ENCODE results near the gene TGM2.

Gene TGM2

GRCh38 chr20:38171675-38172043 is 6.6 kb upstream of the TGM2 start:
- Histone ChIP-seq H3K14ac (ENCODE audit: low read length) (no peak overlapping the region), H3K27ac (ENCODE audit: low read depth, low read length) (no peak overlapping the region), H3K4me2 (ENCODE audit: low read length) (no peak overlapping the region), H2AK5ac (ENCODE audit: low read length) (no peak overlapping the region), H2BK5ac (ENCODE audit: low read depth, low read length, poor library complexity) (peak overlapping the region; percentile 8), H3K79me2 (ENCODE audit: control insufficient read depth, insufficient read depth, low read length, poor library complexity) (no peaks in the 10 kb centered on the region), H3K23ac (ENCODE audit: low read length) (no peak overlapping the region), H4K8ac (ENCODE audit: low read depth, low read length) (no peak overlapping the region), H3K18ac (ENCODE audit: low read length) (no peak overlapping the region), H3K27me3 (ENCODE audit: insufficient read depth, low read length) (no peaks in the 10 kb centered on the region), H2BK12ac (ENCODE audit: low read length) (peak overlapping the region; percentile 94), H2AFZ (ENCODE audit: insufficient read depth, low read length, poor library complexity) (no peak overlapping the region), H3K4me3 (ENCODE audit: low read depth, low read length) (no peak overlapping the region), H3K36me3 (ENCODE audit: control insufficient read depth in 1 of 2, insufficient read depth in 2 of 2, low read length in 2 of 2) (no peaks in the 10 kb centered on the region), H3K9me3 (ENCODE audit: insufficient read depth, low read depth, low read length) (no peaks in the 10 kb centered on the region), H3K79me1 (ENCODE audit: low read length) (peaks cover 44% of the 10 kb centered on the region), H4K12ac (ENCODE audit: low read depth, low read length) (no peak overlapping the region), H3K4me1 (ENCODE audit: control insufficient read depth in 1 of 2, insufficient read depth in 2 of 2, low read length in 2 of 2) (peaks cover 39 to 44% of the 10 kb centered on the region in 2 experiments), H3K4ac (ENCODE audit: low read depth, low read length) (no peak overlapping the region), H4K91ac (ENCODE audit: low read depth, low read length) (peak overlapping the region; percentile 11), H2BK120ac (ENCODE audit: insufficient read depth, low read length, poor library complexity) (peak overlapping the region; percentile 82), H3K9ac (ENCODE audit: low read length) (no peak overlapping the region)
- no peak for DNase-seq
- no CpG with 5 or more reads among the region's 4 CpGs for WGBS (ENCODE audit: extremely low coverage, insufficient coverage, insufficient read length)

- H4K12ac ChIP-seq (ENCODE audit: low read depth, low read length): no peak overlapping the region
- no peak for DNase-seq
- peak overlapping the region; percentile 82 for H2BK120ac ChIP-seq (ENCODE audit: insufficient read depth, low read length, poor library complexity)
- no peak overlapping the region for H3K9ac ChIP-seq (ENCODE audit: low read length)
- H3K36me3 ChIP-seq (ENCODE audit: control insufficient read depth in 1 of 2, insufficient read depth in 2 of 2, low read length in 2 of 2): no peaks in the 10 kb centered on the region
- no peaks in the 10 kb centered on the region for H3K27me3 ChIP-seq (ENCODE audit: insufficient read depth, low read length)
- H2AFZ ChIP-seq (ENCODE audit: insufficient read depth, low read length, poor library complexity): no peak overlapping the region
- H3K4ac ChIP-seq (ENCODE audit: low read depth, low read length): peak overlapping the region; percentile 44
- no peak overlapping the region for H3K4me2 ChIP-seq (ENCODE audit: low read length)
- no peaks in the 10 kb centered on the region for H3K9me3 ChIP-seq (ENCODE audit: insufficient read depth, low read depth, low read length)
- peak overlapping the region; percentile 94 for H2BK12ac ChIP-seq (ENCODE audit: low read length)
- no peak overlapping the region for H3K4me3 ChIP-seq (ENCODE audit: low read depth, low read length)
- H2BK5ac ChIP-seq (ENCODE audit: low read depth, low read length, poor library complexity): peak overlapping the region; percentile 73
- WGBS (ENCODE audit: extremely low coverage, insufficient coverage, insufficient read length): no CpG with 5 or more reads among the region's 11 CpGs
- no peaks in the 10 kb centered on the region for H3K79me2 ChIP-seq (ENCODE audit: control insufficient read depth, insufficient read depth, low read length, poor library complexity)
- H2AK5ac ChIP-seq (ENCODE audit: low read length): peak overlapping the region; percentile 74
- peak overlapping the region; percentile 54 for H4K8ac ChIP-seq (ENCODE audit: low read depth, low read length)
- H3K79me1 ChIP-seq (ENCODE audit: low read length): peaks cover 49% of the 10 kb centered on the region
- peaks cover 43 to 49% of the 10 kb centered on the region in 2 experiments for H3K4me1 ChIP-seq (ENCODE audit: control insufficient read depth in 1 of 2, insufficient read depth in 2 of 2, low read length in 2 of 2)
- peak overlapping the region; percentile 46 for H3K27ac ChIP-seq (ENCODE audit: low read depth, low read length)
- H3K23ac ChIP-seq (ENCODE audit: low read length): no peak overlapping the region
- H3K14ac ChIP-seq (ENCODE audit: low read length): peak overlapping the region; percentile 47
- H3K18ac ChIP-seq (ENCODE audit: low read length): peak overlapping the region; percentile 50
- peak overlapping the region; percentile 96 for H4K91ac ChIP-seq (ENCODE audit: low read depth, low read length)
Observed at GRCh38 chr20:38170826-38171674, 6.0 kb upstream of the TGM2 start.

GRCh38 chr20:38170219-38170825 is 5.3 kb upstream of the TGM2 start:
- H3K27ac ChIP-seq (ENCODE audit: low read depth, low read length): peak overlapping the region; percentile 95
- H3K36me3 ChIP-seq (ENCODE audit: control insufficient read depth in 1 of 2, insufficient read depth in 2 of 2, low read length in 2 of 2): no peaks in the 10 kb centered on the region
- H3K27me3 ChIP-seq (ENCODE audit: insufficient read depth, low read length): no peaks in the 10 kb centered on the region
- no peak overlapping the region for H4K12ac ChIP-seq (ENCODE audit: low read depth, low read length)
- H3K9me3 ChIP-seq (ENCODE audit: insufficient read depth, low read depth, low read length): no peaks in the 10 kb centered on the region
- peak overlapping the region; percentile 96 for H4K91ac ChIP-seq (ENCODE audit: low read depth, low read length)
- H3K4me2 ChIP-seq (ENCODE audit: low read length): no peak overlapping the region
- peaks cover 57% of the 10 kb centered on the region for H3K79me1 ChIP-seq (ENCODE audit: low read length)
- H2AK5ac ChIP-seq (ENCODE audit: low read length): peak overlapping the region; percentile 88
- no peak overlapping the region for H3K23ac ChIP-seq (ENCODE audit: low read length)
- no peak for DNase-seq
- no CpG with 5 or more reads among the region's 8 CpGs for WGBS (ENCODE audit: extremely low coverage, insufficient coverage, insufficient read length)
- H2BK120ac ChIP-seq (ENCODE audit: insufficient read depth, low read length, poor library complexity): peak overlapping the region; percentile 89
- no peak overlapping the region for H2AFZ ChIP-seq (ENCODE audit: insufficient read depth, low read length, poor library complexity)
- no peak overlapping the region for H3K4me3 ChIP-seq (ENCODE audit: low read depth, low read length)
- peak overlapping the region; percentile 55 for H4K8ac ChIP-seq (ENCODE audit: low read depth, low read length)
- H3K9ac ChIP-seq (ENCODE audit: low read length): no peak overlapping the region
- peaks cover 50 to 56% of the 10 kb centered on the region in 2 experiments for H3K4me1 ChIP-seq (ENCODE audit: control insufficient read depth in 1 of 2, insufficient read depth in 2 of 2, low read length in 2 of 2)
- peak overlapping the region; percentile 94 for H2BK12ac ChIP-seq (ENCODE audit: low read length)
- peak overlapping the region; percentile 74 for H3K14ac ChIP-seq (ENCODE audit: low read length)
- peak overlapping the region; percentile 73 for H3K18ac ChIP-seq (ENCODE audit: low read length)
- peak overlapping the region; percentile 50 for H3K4ac ChIP-seq (ENCODE audit: low read depth, low read length)
- peak overlapping the region; percentile 53 for H2BK5ac ChIP-seq (ENCODE audit: low read depth, low read length, poor library complexity)
- no peaks in the 10 kb centered on the region for H3K79me2 ChIP-seq (ENCODE audit: control insufficient read depth, insufficient read depth, low read length, poor library complexity)

GRCh38 chr20:38169636-38170193 is 4.6 kb upstream of the TGM2 start:
- H3K4me2 ChIP-seq (ENCODE audit: low read length): no peak overlapping the region
- no peak overlapping the region for H3K9ac ChIP-seq (ENCODE audit: low read length)
- H3K14ac ChIP-seq (ENCODE audit: low read length): peak overlapping the region; percentile 74
- no peak overlapping the region for H4K12ac ChIP-seq (ENCODE audit: low read depth, low read length)
- H4K91ac ChIP-seq (ENCODE audit: low read depth, low read length): peak overlapping the region; percentile 96
- H3K23ac ChIP-seq (ENCODE audit: low read length): no peak overlapping the region
- peaks cover 3% of the 10 kb centered on the region for H3K79me2 ChIP-seq (ENCODE audit: control insufficient read depth, insufficient read depth, low read length, poor library complexity)
- H3K4me1 ChIP-seq (ENCODE audit: control insufficient read depth in 1 of 2, insufficient read depth in 2 of 2, low read length in 2 of 2): peaks cover 53 to 55% of the 10 kb centered on the region in 2 experiments
- peak overlapping the region; percentile 89 for H2BK120ac ChIP-seq (ENCODE audit: insufficient read depth, low read length, poor library complexity)
- H3K79me1 ChIP-seq (ENCODE audit: low read length): peaks cover 61% of the 10 kb centered on the region
- H2AK5ac ChIP-seq (ENCODE audit: low read length): peak overlapping the region; percentile 88
- peak overlapping the region; percentile 73 for H3K18ac ChIP-seq (ENCODE audit: low read length)
- no peaks in the 10 kb centered on the region for H3K27me3 ChIP-seq (ENCODE audit: insufficient read depth, low read length)
- DNase-seq: no peak
- peak overlapping the region; percentile 94 for H2BK12ac ChIP-seq (ENCODE audit: low read length)
- H3K4ac ChIP-seq (ENCODE audit: low read depth, low read length): peak overlapping the region; percentile 38
- peak overlapping the region; percentile 95 for H3K27ac ChIP-seq (ENCODE audit: low read depth, low read length)
- no peaks in the 10 kb centered on the region for H3K9me3 ChIP-seq (ENCODE audit: insufficient read depth, low read depth, low read length)
- WGBS (ENCODE audit: extremely low coverage, insufficient coverage, insufficient read length): no CpG with 5 or more reads among the region's 6 CpGs
- H3K4me3 ChIP-seq (ENCODE audit: low read depth, low read length): no peak overlapping the region
- no peak overlapping the region for H2AFZ ChIP-seq (ENCODE audit: insufficient read depth, low read length, poor library complexity)
- H4K8ac ChIP-seq (ENCODE audit: low read depth, low read length): peak overlapping the region; percentile 48
- peak overlapping the region; percentile 53 for H2BK5ac ChIP-seq (ENCODE audit: low read depth, low read length, poor library complexity)
- H3K36me3 ChIP-seq (ENCODE audit: control insufficient read depth in 1 of 2, insufficient read depth in 2 of 2, low read length in 2 of 2): no peaks in the 10 kb centered on the region

Data from trophoblast cell (in vitro differentiated cells and primary cell).